H9 (cell line): ENCODE results near the gene SEC11A. TPM values are rescaled to one million over a fixed set of nuclear protein-coding genes. Genes with fewer than 3 reads are reported as not detected.

Experiments used
- DNase-seq: peaks from one replicate; pipeline ENCODE4 v3.0.0-alpha.2; 2017
- H2AFZ ChIP-seq: one replicate; pipeline ENCODE4 v1.6.1; 2013; ENCODE audit warnings: mild to moderate bottlenecking, low read length, control low read depth, moderate library complexity
- H2AK5ac ChIP-seq: 2 replicates; pipeline ENCODE4 v1.6.1; 2013; ENCODE audit warnings: low read length, control low read depth, mixed read lengths; ENCODE audit not compliant: insufficient read length
- H2BK120ac ChIP-seq: one replicate; pipeline ENCODE4 v1.6.1; 2013; ENCODE audit warnings: low read depth, mild to moderate bottlenecking, low read length, control low read depth, inconsistent platforms; ENCODE audit not compliant: poor library complexity, severe bottlenecking
- H2BK12ac ChIP-seq: 2 replicates; pipeline ENCODE4 v1.6.1; 2013; ENCODE audit warnings: low read length, control low read depth, mixed read lengths, low read depth; ENCODE audit not compliant: insufficient read length
- H2BK15ac ChIP-seq: 2 replicates; pipeline ENCODE4 v1.6.1; 2013; ENCODE audit warnings: low read depth, low read length, control low read depth
- H2BK20ac ChIP-seq: one replicate; pipeline ENCODE4 v1.6.1; 2013; ENCODE audit warnings: low read depth, mild to moderate bottlenecking, low read length, control low read depth, inconsistent platforms; ENCODE audit not compliant: poor library complexity, severe bottlenecking
- H2BK5ac ChIP-seq: 2 replicates; pipeline ENCODE4 v1.6.1; 2013; ENCODE audit warnings: low read length, control low read depth, mixed read lengths; ENCODE audit not compliant: insufficient read length
- H3K14ac ChIP-seq: 2 replicates; pipeline ENCODE4 v1.6.1; 2013; ENCODE audit warnings: low read length, control low read depth; ENCODE audit not compliant: insufficient read depth
- H3K18ac ChIP-seq: 2 replicates; pipeline ENCODE4 v1.6.1; 2013; ENCODE audit warnings: low read depth, mild to moderate bottlenecking, mixed read lengths, low read length, control low read depth; ENCODE audit not compliant: insufficient read length
- H3K23ac ChIP-seq: 2 replicates; pipeline ENCODE4 v1.6.1; 2013; ENCODE audit warnings: low read length, control low read depth, mixed read lengths, low read depth; ENCODE audit not compliant: insufficient read length
- H3K23me2 ChIP-seq: 2 replicates; pipeline ENCODE4 v1.6.1; 2013; ENCODE audit warnings: low read depth, mild to moderate bottlenecking, mixed read lengths, low read length, control low read depth; ENCODE audit not compliant: insufficient read length, poor library complexity, severe bottlenecking
- H3K27ac ChIP-seq: 2 replicates; pipeline ENCODE4 v1.5.1; 2013; ENCODE audit warnings: low read length, control low read depth, mixed read lengths, low read depth; ENCODE audit not compliant: insufficient read length
- H3K27me3 ChIP-seq: 2 replicates; pipeline ENCODE4 v1.6.1; 2013; ENCODE audit warnings: low read length, control low read depth, inconsistent platforms; ENCODE audit not compliant: insufficient read depth
- H3K4ac ChIP-seq: 2 replicates; pipeline ENCODE4 v1.6.1; 2013; ENCODE audit warnings: low read depth, mild to moderate bottlenecking, control low read depth, inconsistent platforms, low read length, moderate library complexity
- H3K4me1 ChIP-seq: 2 replicates; pipeline ENCODE4 v1.6.1; 2013; ENCODE audit warnings: low read length, control low read depth, inconsistent platforms; ENCODE audit not compliant: insufficient read depth
- H3K4me2 ChIP-seq: 2 replicates; pipeline ENCODE4 v1.6.1; 2013; ENCODE audit warnings: low read length, control low read depth, mixed read lengths; ENCODE audit not compliant: insufficient read length, insufficient read depth
- H3K56ac ChIP-seq: 2 replicates; pipeline ENCODE4 v1.6.1; 2013; ENCODE audit warnings: low read depth, mild to moderate bottlenecking, mixed read lengths, low read length, control low read depth; ENCODE audit not compliant: insufficient read length
- H3K79me1 ChIP-seq: 2 replicates; pipeline ENCODE4 v1.6.1; 2013; ENCODE audit warnings: low read depth, mild to moderate bottlenecking, moderate library complexity, low read length, control low read depth, inconsistent platforms; ENCODE audit not compliant: insufficient read depth, poor library complexity, severe bottlenecking
- H3K79me2 ChIP-seq: 2 replicates; pipeline ENCODE4 v1.6.1; 2013; ENCODE audit warnings: low read length, control low read depth, inconsistent platforms; ENCODE audit not compliant: insufficient read depth
- H3K9ac ChIP-seq: 2 replicates; pipeline ENCODE4 v1.6.1; 2013; ENCODE audit warnings: low read length, control low read depth, mixed read lengths; ENCODE audit not compliant: insufficient read length; ENCODE audit errors: extremely low read depth
- H3K9me3 ChIP-seq: one replicate; pipeline ENCODE4 v1.6.1; 2013; ENCODE audit warnings: low read depth, low read length, inconsistent platforms; ENCODE audit not compliant: control insufficient read depth
- H3T11ph ChIP-seq: one replicate; pipeline ENCODE4 v1.6.1; 2013; ENCODE audit warnings: mild to moderate bottlenecking, low read length, control low read depth, inconsistent platforms
- H4K20me1 ChIP-seq: one replicate; pipeline ENCODE4 v1.6.1; 2013; ENCODE audit not compliant: control insufficient read depth, insufficient read length, insufficient read depth
- H4K5ac ChIP-seq: 2 replicates; pipeline ENCODE4 v1.6.1; 2013; ENCODE audit warnings: low read depth, mild to moderate bottlenecking, mixed read lengths, low read length, control low read depth; ENCODE audit not compliant: insufficient read length
- H4K8ac ChIP-seq: replicated peaks from 2 replicates; pipeline ENCODE4 v1.6.1; 2013; ENCODE audit warnings: low read length, control low read depth, mixed read lengths, low read depth; ENCODE audit not compliant: insufficient read length
- H4K91ac ChIP-seq: 2 replicates; pipeline ENCODE4 v1.6.1; 2013; ENCODE audit warnings: low read depth, mild to moderate bottlenecking, moderate library complexity, mixed read lengths, low read length, control low read depth; ENCODE audit not compliant: insufficient read length
- H3K27ac Mint-ChIP-seq, 3 experiments: 2 replicates in 2 of 3; 3 replicates in 1 of 3; pipeline ENCODE4 v1.8.0; 2020 to 2021; ENCODE audit warnings: mixed read lengths in 3 of 3, mild to moderate bottlenecking in 1 of 3, moderate library complexity in 1 of 3
- H3K27me3 Mint-ChIP-seq: 2 replicates; pipeline ENCODE4 v1.8.0; 2021; ENCODE audit warnings: low read depth, mild to moderate bottlenecking, moderate library complexity, mixed read lengths
- H3K36me3 Mint-ChIP-seq, 3 experiments: 2 replicates in 2 of 3; 3 replicates in 1 of 3; pipeline ENCODE4 v1.8.0; 2020 to 2021; ENCODE audit warnings: low read depth in 3 of 3, mixed read lengths in 3 of 3; ENCODE audit not compliant: insufficient read depth in 1 of 3
- H3K4me1 Mint-ChIP-seq, 2 experiments: 2 replicates each; pipeline ENCODE4 v1.8.0; 2020; ENCODE audit warnings: mixed read lengths in 2 of 2
- H3K4me3 Mint-ChIP-seq, 2 experiments: 2 replicates in 1 of 2; 3 replicates in 1 of 2; pipeline ENCODE4 v1.8.0; 2020 to 2021; ENCODE audit warnings: mild to moderate bottlenecking in 2 of 2, mixed read lengths in 2 of 2, moderate library complexity in 1 of 2
- H3K9me3 Mint-ChIP-seq, 2 experiments: 2 replicates in 1 of 2; 3 replicates in 1 of 2; pipeline ENCODE4 v1.8.0; 2020; ENCODE audit warnings: mild to moderate bottlenecking in 2 of 2, mixed read lengths in 2 of 2, moderate library complexity in 1 of 2
- total RNA-seq: library from RNA; stranded (reverse); gene quantifications from 2 replicates; pipeline ENCODE4 v1.2.1, GENCODE V29; 2021
- TF ChIP-seq, protein P1 (sequence below): fragments of 200-600 bp; sonication (generic); conservative IDR thresholded peaks from 3 replicates; pipeline ENCODE4 v1.8.0; 2021; ENCODE audit warnings: antibody characterized with exemption, mild to moderate bottlenecking

The SEC11A gene
- total RNA-seq, 1 experiment from 2014 or later: 250 TPM

GRCh38 chr15:84731774-84732173 is 15.8 kb upstream of the SEC11A start:
- H3K27me3 Mint-ChIP-seq: no peaks in the 10 kb centered on the region
- Histone ChIP-seq H3K27ac (no peak overlapping the region), H2AFZ (no peak overlapping the region), H3K4me1 (peaks cover 4% of the 10 kb centered on the region; the same call in 1 of the 2 replicates), H3K9ac (no peak overlapping the region), H4K8ac (no peak overlapping the region), H3K4me2 (no peak overlapping the region), H2BK120ac (no peak overlapping the region), H3K56ac (no peak overlapping the region), H3K27me3 (no peaks in the 10 kb centered on the region), H3K14ac (no peak overlapping the region), H3T11ph (no peak overlapping the region), H4K91ac (no peak overlapping the region), H3K4ac (no peak overlapping the region), H3K9me3 (no peaks in the 10 kb centered on the region), H2AK5ac (no peak overlapping the region), H3K23me2 (no peaks in the 10 kb centered on the region), H2BK12ac (no peak overlapping the region), H3K79me1 (no peaks in the 10 kb centered on the region), H3K23ac (no peak overlapping the region), H2BK5ac (no peak overlapping the region), H2BK15ac (no peak overlapping the region), H3K79me2 (no peaks in the 10 kb centered on the region), H4K20me1 (no peaks in the 10 kb centered on the region), H3K18ac (no peak overlapping the region), H2BK20ac (no peak overlapping the region), H4K5ac (no peak overlapping the region)
- H3K4me1 Mint-ChIP-seq: peaks cover 17 to 19% of the 10 kb centered on the region in 2 experiments
- H3K4me3 Mint-ChIP-seq: no peak overlapping the region
- DNase-seq: no peak
- no peaks in the 10 kb centered on the region for H3K36me3 Mint-ChIP-seq
- H3K9me3 Mint-ChIP-seq: no peaks in the 10 kb centered on the region
- H3K27ac Mint-ChIP-seq: no peak overlapping the region
- TF ChIP-seq, protein P1, sequence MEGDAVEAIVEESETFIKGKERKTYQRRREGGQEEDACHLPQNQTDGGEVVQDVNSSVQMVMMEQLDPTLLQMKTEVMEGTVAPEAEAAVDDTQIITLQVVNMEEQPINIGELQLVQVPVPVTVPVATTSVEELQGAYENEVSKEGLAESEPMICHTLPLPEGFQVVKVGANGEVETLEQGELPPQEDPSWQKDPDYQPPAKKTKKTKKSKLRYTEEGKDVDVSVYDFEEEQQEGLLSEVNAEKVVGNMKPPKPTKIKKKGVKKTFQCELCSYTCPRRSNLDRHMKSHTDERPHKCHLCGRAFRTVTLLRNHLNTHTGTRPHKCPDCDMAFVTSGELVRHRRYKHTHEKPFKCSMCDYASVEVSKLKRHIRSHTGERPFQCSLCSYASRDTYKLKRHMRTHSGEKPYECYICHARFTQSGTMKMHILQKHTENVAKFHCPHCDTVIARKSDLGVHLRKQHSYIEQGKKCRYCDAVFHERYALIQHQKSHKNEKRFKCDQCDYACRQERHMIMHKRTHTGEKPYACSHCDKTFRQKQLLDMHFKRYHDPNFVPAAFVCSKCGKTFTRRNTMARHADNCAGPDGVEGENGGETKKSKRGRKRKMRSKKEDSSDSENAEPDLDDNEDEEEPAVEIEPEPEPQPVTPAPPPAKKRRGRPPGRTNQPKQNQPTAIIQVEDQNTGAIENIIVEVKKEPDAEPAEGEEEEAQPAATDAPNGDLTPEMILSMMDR: no peak
